K562 (cell line): ENCODE data around the gene SELPLG. TPM values are rescaled to one million over a fixed set of nuclear protein-coding genes. Genes with fewer than 3 reads are reported as not detected.

ENCODE experiments used
- ATAC-seq: fragments of 200-7000 bp; cut with Tn5 transposase; 3 replicates; pipeline ENCODE4 v1.9.1; 2020; ENCODE audit warnings: moderate library complexity
- BruUV-seq: library from RNA; stranded (reverse); fragments of 400-500 nt; replicated peaks from 2 replicates; lab custom pipeline; 2021; lab: Mats Ljungman, UMichigan
- CTCF ChIA-PET: fragments of 300-600 bp; formaldehyde crosslinking; extraction: SDS; loops from one replicate; lab custom pipeline; 2021; ENCODE audit warnings: low intra/inter-chr PET ratio; lab: Yijun Ruan, JAX
- POLR2A ChIA-PET: fragments of 300-600, 350-650 bp; sonication (Branson Sonifier 250); formaldehyde crosslinking; extraction: SDS; loops from one replicate; lab custom pipeline; 2021; ENCODE audit warnings: antibody characterized with exemption, inconsistent platforms; lab: Yijun Ruan, JAX
- DNase-seq, 4 experiments: peaks; one replicate each; pipeline versions ENCODE4 v3.0.0 to v3.0.0-alpha.2; 2011 to 2018; ENCODE audit warnings: low spot score in 3 of 4, mixed read lengths in 3 of 4; ENCODE audit errors: extremely low read depth in 1 of 4
- FAIRE-seq: peaks from 2 replicates; lab custom pipeline; 2011; peaks lifted over from hg19 to GRCh38; lab: Jason Lieb, UNC
- H2AFZ ChIP-seq: 2 replicates; pipeline ENCODE4 v1.6.0; 2011; ENCODE audit warnings: low read depth, low read length, control low read depth, inconsistent platforms
- H3K27ac ChIP-seq: fragments of 200-600 bp; 3 replicates; pipeline ENCODE4 v1.8.0; 2011; ENCODE audit warnings: low read depth, mild to moderate bottlenecking, control low read depth, inconsistent platforms, low read length, moderate library complexity, mixed read lengths; ENCODE audit errors: extremely low read depth
- H3K27me3 ChIP-seq, 2 experiments: fragments of 300-600 bp in 1 of 2; 2 replicates in 1 of 2; 3 replicates in 1 of 2; pipeline versions ENCODE4 v1.6.0 to v1.8.0; 2011; ENCODE audit warnings: inconsistent platforms in 2 of 2, low read length in 2 of 2, mild to moderate bottlenecking in 1 of 2, mixed read lengths in 1 of 2, moderate library complexity in 1 of 2; ENCODE audit not compliant: control insufficient read depth in 2 of 2, insufficient read depth in 2 of 2
- H3K36me3 ChIP-seq: fragments of 300-600 bp; 3 replicates; pipeline ENCODE4 v1.8.0; 2011; ENCODE audit warnings: mild to moderate bottlenecking, low read length, inconsistent platforms; ENCODE audit not compliant: control insufficient read depth, insufficient read depth
- H3K4me1 ChIP-seq, 2 experiments: fragments of 200-600 bp in 1 of 2; replicated peaks in 1 of 2; 2 replicates in 1 of 2; 3 replicates in 1 of 2; pipeline versions ENCODE4 v1.5.1 to v1.8.0; 2011; ENCODE audit warnings: inconsistent platforms in 2 of 2, low read length in 2 of 2, mild to moderate bottlenecking in 1 of 2, mixed read lengths in 1 of 2, moderate library complexity in 1 of 2; ENCODE audit not compliant: control insufficient read depth in 2 of 2, insufficient read depth in 2 of 2
- H3K4me2 ChIP-seq: 2 replicates; pipeline ENCODE4 v1.6.1; 2011; ENCODE audit warnings: low read length, control low read depth, inconsistent platforms, mixed read lengths; ENCODE audit not compliant: insufficient read depth
- H3K4me3 ChIP-seq: fragments of 200-600 bp; sonication (generic), shearing (Covaris generic); 2 replicates; pipeline ENCODE4 v1.5.1; 2016; ENCODE audit warnings: control low read depth, inconsistent platforms
- H3K79me2 ChIP-seq: fragments of 200-600 bp; 3 replicates; pipeline ENCODE4 v1.8.0; 2011; ENCODE audit warnings: low read length, inconsistent platforms; ENCODE audit not compliant: control insufficient read depth, insufficient read depth
- H3K9ac ChIP-seq, 2 experiments: 2 replicates each; pipeline versions ENCODE4 v1.6.0 to v1.6.1; 2011; ENCODE audit warnings: low read depth in 2 of 2, low read length in 2 of 2, control low read depth in 1 of 2, inconsistent platforms in 1 of 2, mild to moderate bottlenecking in 1 of 2, mixed read lengths in 1 of 2; ENCODE audit not compliant: insufficient read depth in 1 of 2
- H3K9me1 ChIP-seq: one replicate; pipeline ENCODE4 v1.6.0; 2011; ENCODE audit warnings: inconsistent platforms, mild to moderate bottlenecking, low read length, moderate library complexity; ENCODE audit not compliant: control insufficient read depth, insufficient read depth
- H3K9me3 ChIP-seq: replicated peaks from 2 replicates; pipeline ENCODE4 v1.5.1; 2011; ENCODE audit warnings: low read depth, low read length, inconsistent platforms; ENCODE audit not compliant: control insufficient read depth, insufficient read depth
- H4K20me1 ChIP-seq: replicated peaks from 2 replicates; pipeline ENCODE4 v1.6.1; 2011; ENCODE audit warnings: low read length, inconsistent platforms, mixed read lengths; ENCODE audit not compliant: control insufficient read depth, insufficient read depth
- ARID2 ChIP-seq: fragments of 450-650 bp; IDR thresholded peaks from 2 replicates; pipeline ENCODE4 v1.6.1; 2017; ENCODE audit warnings: antibody characterized with exemption, mild to moderate bottlenecking
- CHD2 ChIP-seq: IDR thresholded peaks from 2 replicates; pipeline ENCODE4 v1.6.1; 2011; ENCODE audit warnings: low read depth, low read length
- ETV5 ChIP-seq: sonication (generic); formaldehyde crosslinking; IDR thresholded peaks from 2 replicates; pipeline ENCODE4 v1.4.0; 2020; ENCODE audit warnings: low read depth, mild to moderate bottlenecking, missing genetic modification reagents
- NR2F6 ChIP-seq: fragments of 450-650 bp; formaldehyde crosslinking; IDR thresholded peaks from 2 replicates; pipeline ENCODE4 v1.4.0; 2020; ENCODE audit warnings: mild to moderate bottlenecking
- POLR3A ChIP-seq: IDR thresholded peaks from 2 replicates; pipeline ENCODE4 v1.6.1; 2011; ENCODE audit warnings: borderline replicate concordance, mild to moderate bottlenecking, moderate library complexity; ENCODE audit not compliant: insufficient read length, insufficient read depth; ENCODE audit errors: extremely low read depth
- PTRF ChIP-seq: fragments of 450-650 bp; IDR thresholded peaks from 2 replicates; pipeline ENCODE4 v1.6.1; 2016; ENCODE audit warnings: mild to moderate bottlenecking, missing genetic modification characterization, missing compliant biosample characterization
- RB1 ChIP-seq: fragments of 450-650 bp; IDR thresholded peaks from 2 replicates; pipeline ENCODE4 v1.6.1; 2017; ENCODE audit warnings: low read depth, mild to moderate bottlenecking
- TSC22D4 ChIP-seq: fragments of 450-650 bp; IDR thresholded peaks from 2 replicates; pipeline ENCODE4 v1.6.1; 2016; ENCODE audit warnings: missing genetic modification characterization, missing biosample characterization, control low read depth
- UBTF ChIP-seq, 2 experiments: IDR thresholded peaks; 2 replicates each; pipeline ENCODE4 v1.6.1; 2012; ENCODE audit warnings: improper control_type of control experiment in 2 of 2, low read depth in 2 of 2, low read length in 2 of 2, borderline replicate concordance in 1 of 2
- WGBS: fragments of 100-300 bp; shearing (Covaris generic); methylation state at CpG from one replicate; pipeline ENCODE4 v1.1.6; 2016; ENCODE audit warnings: low coverage, mixed read lengths; ENCODE audit not compliant: insufficient coverage; ENCODE audit errors: missing lambda C conversion rate; 5-methylcytosine and 5-hydroxymethylcytosine counted together
- in situ Hi-C: fragments of 300-500 bp; cut with MboI; formaldehyde crosslinking; loops from 4 replicates; pipeline ENCODE4 v1.15.0; 2018; ENCODE audit warnings: inconsistent platforms, mixed read lengths
- intact Hi-C: fragments of 100-400 bp; cut with micrococcal nuclease; formaldehyde crosslinking; loops from 2 replicates; pipeline ENCODE4 v1.14.2; 2022
- polyA plus RNA-seq, 8 experiments: library from polyadenylated mRNA; depleted of rRNA in 4 of 8; stranded (reverse) in 5 of 8; unstranded in 3 of 8; fragments of >200 nt; fragmentation: Nextera tagmentation in 2 of 8; fragmentation: Illumina TruSeq in 1 of 8; extraction: Ambion mirVana in 2 of 8; extraction: Trizol in 1 of 8; gene quantifications; 2 replicates each; pipeline versions ENCODE4 v1.2.1 to v1.2.3, GENCODE V29; 2011 to 2014; ENCODE audit warnings: inconsistent platforms in 1 of 8, missing spikeins in 1 of 8
- total RNA-seq, 7 experiments: library from RNA; depleted of rRNA in 6 of 7; stranded (reverse); fragments of >200 nt in 6 of 7; fragmentation: Illumina TruSeq in 2 of 7; extraction: Trizol in 2 of 7; gene quantifications; 2 replicates each; pipeline versions ENCODE4 v1.2.1 to v1.2.3, GENCODE V29; 2011 to 2021; ENCODE audit warnings: low replicate concordance in 1 of 7

SELPLG gene
- total and polyA plus RNA-seq, 9 of the 15 experiments (the other 6 are each of a cell fraction or from before 2014, with no cell fraction given), result 0.22 to 10.2 (median 1.7) TPM

GRCh38 chr12:108589028-108589839 is 44.5 kb downstream of the SELPLG start:
- no peak for FAIRE-seq
- no peak for DNase-seq
- Histone ChIP-seq H3K4me3 (no peak overlapping the region), H3K4me2 (no peak overlapping the region), H3K27ac (no peak overlapping the region), H3K36me3 (no peaks in the 10 kb centered on the region), H3K9me3 (no peaks in the 10 kb centered on the region), H3K27me3 (peaks cover 0 to 33% of the 10 kb centered on the region in 2 experiments; a peak in 3 of 5 replicates), H3K9ac (peak overlapping the region in 1 of 2 experiments; percentile 80; a peak in 2 of 4 replicates), H3K9me1 (no peaks in the 10 kb centered on the region), H3K4me1 (peaks cover 0 to 24% of the 10 kb centered on the region in 2 experiments; a peak in 1 of 5 replicates), H4K20me1 (no peaks in the 10 kb centered on the region), H2AFZ (no peak overlapping the region), H3K79me2 (no peaks in the 10 kb centered on the region)
- in situ Hi-C loops (no loop called here), intact Hi-C loops (no loop called here)
- WGBS, result 14% methylated on average over 15 of the region's 15 CpGs
- no TSS peak for BruUV-seq
- TF ChIP-seq UBTF (IDR thresholded peaks at IDR 0.05; ENCODE audit: borderline replicate concordance in 1 of 2, low read depth in 2 of 2, low read length in 2 of 2) (no peak), ETV5 (CRISPR knock-in tag) (no peak), CHD2 (no peak), NR2F6 (CRISPR knock-in tag) (no peak), PTRF (tag) (no peak), ARID2 (no peak), TSC22D4 (tag) (no peak), RB1 (no peak), POLR3A (no peak)
- ChIA-PET CTCF (no interaction called here), POLR2A (interaction anchor here (0.6 to 1.0 kb wide), 4 partner anchors 9 to 40 kb away, joined by 3 to 5 read pairs (median 3); no protein-coding TSS in a partner anchor)
- peak; percentile 50 for ATAC-seq
